Measurements from ENCODE around the gene CSPG4. TPM values are rescaled to one million over a fixed set of nuclear protein-coding genes. Genes with fewer than 3 reads are reported as not detected.

Gene CSPG4
- total RNA-seq, 1 donor from 2014 or later = 9.1 TPM

DNA sequence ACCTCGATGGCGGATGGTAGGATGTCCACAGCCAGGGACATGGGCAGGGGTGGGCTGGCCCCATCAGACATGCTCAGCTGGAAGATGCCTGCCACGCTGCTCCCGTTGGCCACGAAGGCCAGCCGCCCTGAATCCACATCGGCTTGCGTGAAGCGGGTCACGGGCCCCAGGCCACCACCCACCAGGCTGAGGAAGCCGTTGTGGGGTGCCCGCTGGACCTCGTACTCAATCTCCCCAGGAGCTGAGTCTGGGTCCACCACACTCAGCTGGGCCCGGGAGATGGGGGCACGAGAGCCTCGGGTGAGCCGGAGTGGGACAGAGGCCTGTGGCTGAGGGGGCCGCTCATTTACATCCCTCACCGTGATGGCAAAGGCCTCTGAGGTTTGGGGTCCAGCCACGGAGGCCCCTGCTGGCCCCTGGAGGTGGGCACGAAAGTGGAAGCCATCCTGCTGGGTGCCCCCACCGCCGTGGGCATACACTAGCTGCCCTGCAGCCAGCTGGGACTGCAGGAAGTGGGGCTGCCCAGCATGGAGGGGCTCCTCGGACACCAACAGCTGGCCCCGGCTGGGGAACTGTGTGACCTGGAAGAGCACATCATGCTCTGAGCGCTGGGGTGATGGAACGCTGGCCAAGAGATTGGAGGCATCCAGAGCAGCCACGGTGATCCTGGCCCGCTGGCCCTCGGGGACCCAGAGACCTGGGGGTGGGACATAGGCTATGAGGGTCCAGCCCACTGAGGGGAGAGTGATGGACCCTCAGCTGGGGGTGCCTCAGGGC, 35.8 kb downstream of the CSPG4 start:
- no peak for TF ChIP-seq CTCF (IDR thresholded peaks at IDR 0.05; ENCODE audit: borderline replicate concordance)
- peaks cover 5% of the 10 kb centered on the region for H3K36me3 ChIP-seq

DNA sequence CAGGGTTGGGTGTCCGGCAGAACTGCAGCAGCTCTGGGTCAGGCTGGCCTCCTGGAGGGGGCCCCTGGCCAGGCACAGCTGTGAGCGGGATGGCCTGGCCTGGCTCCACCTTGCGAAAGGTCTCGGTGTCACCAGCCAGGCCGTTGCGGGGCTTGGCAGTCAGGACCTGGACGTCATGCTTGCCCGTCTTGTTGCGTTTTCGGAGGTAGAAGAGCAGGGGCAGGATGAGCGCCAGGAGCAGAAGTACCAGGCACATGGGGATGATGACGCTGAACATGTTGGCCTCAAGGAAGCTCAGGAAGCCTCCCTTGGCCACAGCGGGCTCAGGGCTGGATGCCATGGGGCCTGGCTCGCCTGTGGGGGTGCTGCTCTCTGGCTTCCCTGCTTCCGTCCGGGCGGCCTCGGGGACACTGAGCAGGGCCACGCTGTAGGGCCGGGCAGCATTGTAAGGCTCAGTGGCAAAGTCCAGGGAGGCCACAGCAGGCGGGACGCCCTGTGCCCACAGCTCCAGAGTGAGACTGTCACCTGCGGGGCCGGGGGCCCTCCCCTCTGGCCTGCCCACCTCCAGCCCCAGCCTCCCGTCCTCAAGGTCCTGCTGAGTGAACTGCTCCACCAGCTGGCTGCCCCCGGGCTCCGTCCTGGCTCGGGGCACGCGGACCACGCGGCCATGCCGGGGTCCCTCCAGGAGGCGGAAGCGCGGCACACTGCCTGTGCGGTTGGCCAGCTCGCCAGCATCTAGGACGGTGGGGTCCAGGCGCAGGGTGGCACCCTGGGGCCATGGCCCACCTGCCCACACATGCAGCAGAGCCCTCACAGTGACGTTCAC, 36.9 kb downstream of the CSPG4 start:
- no peak for TF ChIP-seq CTCF (IDR thresholded peaks at IDR 0.05; ENCODE audit: borderline replicate concordance)
- peak overlapping the region; percentile 81 for H3K27ac ChIP-seq (replicated peaks)
- intact Hi-C loops (cut with micrococcal nuclease) = no loop called here
- no peaks in the 10 kb centered on the region for H3K27me3 ChIP-seq (ENCODE audit: low read depth)
- H3K36me3 ChIP-seq = peaks cover 5% of the 10 kb centered on the region
- no peak overlapping the region for H3K4me3 ChIP-seq
- peaks cover 66% of the 10 kb centered on the region for H3K4me1 ChIP-seq
- H3K9me3 ChIP-seq (replicated peaks) = no peaks in the 10 kb centered on the region
- no peak for DNase-seq

More for the DNA sequence above, 35.8 kb downstream of the CSPG4 start:
- DNase-seq = no peak
- Histone ChIP-seq H3K4me1 (peaks cover 56% of the 10 kb centered on the region), H3K4me3 (no peak overlapping the region), H3K9me3 (replicated peaks) (no peaks in the 10 kb centered on the region), H3K27me3 (ENCODE audit: low read depth) (no peaks in the 10 kb centered on the region), H3K27ac (replicated peaks) (peak overlapping the region; percentile 23)
- intact Hi-C loops (cut with micrococcal nuclease) = no loop called here

DNA sequence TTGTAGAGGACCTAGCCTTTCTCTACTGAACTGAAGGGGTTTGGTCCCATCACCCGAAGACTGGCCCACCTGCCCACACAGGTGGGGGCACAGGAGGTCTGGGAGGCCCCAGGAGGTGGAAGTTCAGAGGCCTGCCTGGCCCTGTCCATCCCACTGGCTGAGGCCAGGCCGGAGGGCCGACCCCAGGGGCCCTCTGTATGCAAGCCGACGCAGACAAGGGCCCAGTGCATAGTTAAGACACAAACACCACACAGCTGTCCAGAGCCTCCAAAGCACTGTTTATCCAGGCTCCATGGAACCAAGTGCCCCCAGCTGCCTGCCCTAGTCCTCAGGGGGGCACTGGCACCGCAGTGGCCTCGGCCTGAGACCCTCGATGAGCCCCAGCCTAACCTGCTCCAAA, 38.3 kb downstream of the CSPG4 start:
- Histone ChIP-seq H3K9me3 (replicated peaks) (no peaks in the 10 kb centered on the region), H3K27ac (replicated peaks) (peak overlapping the region; percentile 81), H3K27me3 (ENCODE audit: low read depth) (no peaks in the 10 kb centered on the region), H3K36me3 (peaks cover 5% of the 10 kb centered on the region), H3K4me1 (peaks cover 75% of the 10 kb centered on the region), H3K4me3 (no peak overlapping the region)
- TF ChIP-seq CTCF (IDR thresholded peaks at IDR 0.05; ENCODE audit: borderline replicate concordance) = no peak
- DNase-seq = no peak
- intact Hi-C loops (cut with micrococcal nuclease) = no loop called here

DNA sequence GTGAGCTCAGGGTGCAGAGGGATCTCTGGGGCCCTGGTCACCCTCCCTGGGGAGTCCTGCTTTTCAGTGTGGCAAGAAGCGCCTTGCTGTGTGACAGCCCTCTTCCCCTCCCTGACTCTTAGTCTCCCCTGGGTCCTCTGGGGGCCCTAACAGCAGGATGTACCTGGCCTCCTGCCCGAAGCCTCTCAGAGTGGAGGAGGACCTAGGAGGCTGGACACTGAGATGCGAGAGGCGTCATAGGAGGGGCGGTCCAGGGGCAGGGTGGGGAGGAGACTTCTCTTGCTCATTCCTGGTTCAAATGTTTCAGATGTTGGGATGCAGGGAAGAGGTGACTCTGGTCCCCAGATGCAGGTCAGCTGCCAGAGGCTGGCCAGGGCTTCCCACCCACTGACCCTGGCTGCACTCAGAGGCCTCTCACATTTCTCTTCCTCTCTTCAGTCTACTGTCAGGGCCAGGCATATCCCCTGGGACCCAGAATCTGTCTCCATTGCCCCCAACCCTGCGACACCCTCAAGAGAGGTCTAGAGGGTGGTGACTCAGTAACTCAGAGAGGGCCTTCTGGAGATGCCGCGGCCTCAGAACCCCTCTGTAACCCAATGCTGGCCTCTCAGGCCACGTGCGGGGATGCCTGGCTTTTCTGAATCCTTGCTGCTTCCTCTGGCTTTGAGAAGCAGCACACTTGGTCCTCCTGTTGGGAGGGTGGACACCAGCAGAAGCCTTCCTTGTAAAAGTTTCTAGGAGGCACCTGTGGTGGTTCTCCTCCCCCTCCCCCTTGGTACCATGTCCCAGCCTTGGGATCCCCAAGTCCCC, 39.0 kb downstream of the CSPG4 start:
- intact Hi-C loops (cut with micrococcal nuclease) = no loop called here
- H3K4me1 ChIP-seq = peaks cover 75% of the 10 kb centered on the region
- H3K4me3 ChIP-seq = peak overlapping the region; percentile 35

More for the DNA sequence above, 39.0 kb downstream of the CSPG4 start:
- DNase-seq = peak; percentile 87
- Histone ChIP-seq H3K27me3 (ENCODE audit: low read depth) (no peaks in the 10 kb centered on the region), H3K27ac (replicated peaks) (peak overlapping the region; percentile 81), H3K9me3 (replicated peaks) (no peaks in the 10 kb centered on the region), H3K36me3 (peaks cover 5% of the 10 kb centered on the region)
- no peak for TF ChIP-seq CTCF (IDR thresholded peaks at IDR 0.05; ENCODE audit: borderline replicate concordance)
